OCI-LY7 (cell line): Measurements from ENCODE around the gene SLC16A11. TPM values are rescaled to one million over a fixed set of nuclear protein-coding genes. Genes with fewer than 3 reads are reported as not detected.
"Not testable (repeated sequence)": the region's sequence is repeated elsewhere in the genome, so short reads cannot be mapped to it uniquely, and the experiment has no call there.

Experiments
- BruUV-seq: library from RNA; stranded (reverse); fragments of 400-500 nt; replicated peaks from 2 replicates; lab custom pipeline; 2021; lab: Mats Ljungman, UMichigan
- CTCF ChIA-PET: fragments of 300-600 bp; sonication (Branson Sonifier 250); formaldehyde crosslinking; loops from one replicate; lab custom pipeline; 2022; ENCODE audit warnings: antibody characterized with exemption; ENCODE audit not compliant: unreplicated experiment; lab: Charles Lee
- POLR2A ChIA-PET: fragments of 300-600 bp; sonication (Branson Sonifier 250); formaldehyde crosslinking; loops from one replicate; lab custom pipeline; 2022; ENCODE audit warnings: antibody characterized with exemption; lab: Charles Lee
- DNase-seq: peaks from one replicate; pipeline ENCODE4 v3.0.0-alpha.2; 2015; ENCODE audit warnings: low spot score
- H2AFZ ChIP-seq: fragments of 200-600 bp; sonication (generic), shearing (Covaris generic); 2 replicates; pipeline ENCODE4 v1.6.1; 2014; ENCODE audit warnings: mild to moderate bottlenecking, antibody characterized with exemption, low read length, moderate library complexity
- H3K27ac ChIP-seq: fragments of 200-600 bp; sonication (generic); 2 replicates; pipeline ENCODE4 v1.5.1; 2014; ENCODE audit warnings: mixed run types, low read depth, mild to moderate bottlenecking, moderate library complexity, low read length, inconsistent platforms; ENCODE audit not compliant: poor library complexity, severe bottlenecking
- H3K36me3 ChIP-seq: fragments of 200-600 bp; sonication (generic); 2 replicates; pipeline ENCODE4 v1.6.1; 2014; ENCODE audit warnings: mild to moderate bottlenecking, antibody characterized with exemption, low read length, moderate library complexity, mixed read lengths; ENCODE audit not compliant: insufficient read depth
- H3K4me1 ChIP-seq: fragments of 200-600 bp; sonication (generic); 2 replicates; pipeline ENCODE4 v1.5.1; 2014; ENCODE audit warnings: mild to moderate bottlenecking, low read length; ENCODE audit not compliant: insufficient read depth, poor library complexity, severe bottlenecking
- H3K4me2 ChIP-seq: fragments of 200-600 bp; sonication (generic); 2 replicates; pipeline ENCODE4 v1.6.1; 2014; ENCODE audit warnings: mild to moderate bottlenecking, low read length
- H3K4me3 ChIP-seq: fragments of 200-600 bp; sonication (generic); 2 replicates; pipeline ENCODE4 v1.5.1; 2014; ENCODE audit warnings: mild to moderate bottlenecking, low read depth, low read length; ENCODE audit not compliant: poor library complexity, severe bottlenecking
- H3K79me2 ChIP-seq: fragments of 200-600 bp; sonication (generic); 2 replicates; pipeline ENCODE4 v1.6.1; 2016; ENCODE audit warnings: low read depth, mild to moderate bottlenecking, low read length, moderate library complexity, mixed read lengths; ENCODE audit not compliant: insufficient read depth
- H3K9me2 ChIP-seq: fragments of 200-600 bp; sonication (generic); 2 replicates; pipeline ENCODE4 v1.6.1; 2016; ENCODE audit warnings: mild to moderate bottlenecking, low read length, mixed read lengths; ENCODE audit not compliant: insufficient read depth
- H3K9me3 ChIP-seq: fragments of 200-600 bp; sonication (generic); 2 replicates; pipeline ENCODE4 v1.6.1; 2014; ENCODE audit warnings: mild to moderate bottlenecking, mixed run types, low read length, mixed read lengths
- H4K20me1 ChIP-seq: fragments of 200-600 bp; sonication (generic); 2 replicates; pipeline ENCODE4 v1.6.1; 2014; ENCODE audit warnings: mild to moderate bottlenecking, antibody characterized with exemption, low read length, moderate library complexity, mixed read lengths; ENCODE audit not compliant: insufficient read depth
- CTCF ChIP-seq: fragments of 200-600 bp; sonication (generic); conservative IDR thresholded peaks from 2 replicates; pipeline ENCODE4 v1.5.1; 2014; ENCODE audit warnings: mild to moderate bottlenecking, antibody characterized with exemption, low read length, moderate library complexity, mixed read lengths
- EZH2phosphoT487 ChIP-seq: fragments of 200-600 bp; sonication (generic); IDR thresholded peaks from 2 replicates; pipeline ENCODE4 v1.6.1; 2018; ENCODE audit warnings: low read depth, borderline replicate concordance, mild to moderate bottlenecking, mixed run types, antibody characterized with exemption, low read length, moderate library complexity, mixed read lengths
- intact Hi-C: fragments of 100-400 bp; cut with micrococcal nuclease; formaldehyde crosslinking; loops from one replicate; pipeline ENCODE4 v1.10.0; 2022; ENCODE audit not compliant: unreplicated experiment
- total RNA-seq, 2 experiments: library from RNA; depleted of rRNA in 1 of 2; stranded (reverse); fragments of >200 nt in 1 of 2; shearing (Covaris generic) in 1 of 2; gene quantifications; 2 replicates each; pipeline ENCODE4 v1.2.3, GENCODE V29; 2014 to 2022

Gene SLC16A11
- total RNA-seq, 2 experiments from 2014 or later: not detected

GRCh38 chr17:7060165-7060891, 16.4 kb upstream of the SLC16A11 start:
- Histone ChIP-seq H2AFZ (no peak overlapping the region), H3K79me2 (no peaks in the 10 kb centered on the region), H3K4me2 (no peak overlapping the region), H3K36me3 (no peaks in the 10 kb centered on the region), H3K4me1 (no peaks in the 10 kb centered on the region), H3K9me2 (no peaks in the 10 kb centered on the region), H3K9me3 (no peaks in the 10 kb centered on the region), H4K20me1 (no peaks in the 10 kb centered on the region), H3K27ac (no peak overlapping the region), H3K4me3 (no peak overlapping the region)
- no TSS peak for BruUV-seq
- ChIA-PET POLR2A (no interaction called here), CTCF (no interaction called here)
- DNase-seq: no peak
- TF ChIP-seq CTCF (no peak), EZH2phosphoT487 (no peak)
- intact Hi-C loops: no loop called here

GRCh38 chr17:7058831-7059447, 15.0 kb upstream of the SLC16A11 start:
- H3K4me3 ChIP-seq: no peak overlapping the region
- no peak for TF ChIP-seq EZH2phosphoT487
- TF ChIP-seq CTCF: no peak
- H3K9me3 ChIP-seq: no peaks in the 10 kb centered on the region
- no peaks in the 10 kb centered on the region for H3K9me2 ChIP-seq
- no peaks in the 10 kb centered on the region for H3K79me2 ChIP-seq
- ChIA-PET CTCF (no interaction called here), POLR2A (no interaction called here)
- intact Hi-C loops: no loop called here
- DNase-seq: no peak
- no peak overlapping the region for H3K27ac ChIP-seq
- no peaks in the 10 kb centered on the region for H3K36me3 ChIP-seq
- no peaks in the 10 kb centered on the region for H3K4me1 ChIP-seq
- H3K4me2 ChIP-seq: no peak overlapping the region
- H2AFZ ChIP-seq: no peak overlapping the region
- H4K20me1 ChIP-seq: no peaks in the 10 kb centered on the region
- BruUV-seq: no TSS peak

DNA sequence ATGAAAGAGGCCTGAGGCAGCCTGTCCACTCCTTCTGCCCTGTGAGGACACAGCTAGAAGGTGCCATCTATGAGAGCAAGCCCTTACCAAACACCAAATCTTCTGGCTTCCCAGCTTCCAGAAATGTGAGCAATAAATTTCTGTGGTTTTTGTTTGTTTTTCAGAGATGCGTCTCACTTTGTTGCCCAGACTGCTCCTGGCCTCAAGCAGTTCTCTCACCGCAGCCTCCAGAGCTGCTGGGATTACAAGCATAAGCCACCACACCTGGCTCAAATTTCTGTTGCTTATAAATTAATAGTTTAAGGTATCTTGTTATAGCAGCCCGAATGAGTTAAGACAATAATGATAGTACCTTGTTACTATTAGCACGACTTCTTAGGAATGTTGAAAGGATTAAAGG, 12.5 kb upstream of the SLC16A11 start:
- DNase-seq: no peak
- Histone ChIP-seq H3K36me3 (no peaks in the 10 kb centered on the region), H4K20me1 (no peaks in the 10 kb centered on the region), H3K27ac (no peak overlapping the region), H3K79me2 (no peaks in the 10 kb centered on the region), H3K9me2 (no peaks in the 10 kb centered on the region), H3K4me1 (no peaks in the 10 kb centered on the region), H2AFZ (no peak overlapping the region), H3K4me3 (no peak overlapping the region), H3K9me3 (no peaks in the 10 kb centered on the region), H3K4me2 (no peak overlapping the region)
- ChIA-PET CTCF (no interaction called here), POLR2A (no interaction called here)
- no TSS peak for BruUV-seq
- intact Hi-C loops: no loop called here
- no peak for TF ChIP-seq CTCF
- no peak for TF ChIP-seq EZH2phosphoT487

DNA sequence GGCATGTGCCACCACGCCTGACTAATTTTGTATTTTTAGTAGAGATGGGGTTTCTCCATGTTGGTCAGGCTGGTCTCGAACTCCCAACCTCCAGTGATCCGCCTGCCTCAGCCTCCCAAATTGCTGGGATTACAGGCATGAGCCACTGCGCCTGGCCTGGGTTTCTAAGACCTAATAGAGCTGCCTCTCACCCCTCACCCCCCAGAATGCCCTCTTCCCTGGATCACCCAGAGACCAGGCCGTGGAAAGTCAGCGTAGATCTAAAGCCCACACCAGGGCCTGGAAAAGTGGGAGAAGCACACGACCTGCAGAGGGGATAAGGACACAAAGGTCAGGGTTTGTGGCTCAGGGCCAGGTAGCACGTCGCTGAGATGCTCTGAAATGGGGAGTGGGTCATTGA, 6.7 kb upstream of the SLC16A11 start:
- H2AFZ ChIP-seq, H3K4me3 ChIP-seq, H3K79me2 ChIP-seq, H3K9me3 ChIP-seq, H3K9me2 ChIP-seq, H3K4me2 ChIP-seq, H3K27ac ChIP-seq, DNase-seq, CTCF ChIA-PET, intact Hi-C loops, H3K36me3 ChIP-seq, BruUV-seq, H4K20me1 ChIP-seq: not testable (repeated sequence)
- POLR2A ChIA-PET: interaction anchor here (0.6 to 0.7 kb wide), 2 partner anchors 98 to 206 kb away, joined by 3 to 4 read pairs; no protein-coding TSS in a partner anchor
- peaks cover 11% of the 10 kb centered on the region for H3K4me1 ChIP-seq
